Measurements from ENCODE around the gene LARP1. TPM values are rescaled to one million over a fixed set of nuclear protein-coding genes. Genes with fewer than 3 reads are reported as not detected.

Gene LARP1
- polyA plus RNA-seq, 1 donor (not counting 4 experiments of a cell fraction or from before 2014, with no cell fraction given), result 65.6 TPM

DNA sequence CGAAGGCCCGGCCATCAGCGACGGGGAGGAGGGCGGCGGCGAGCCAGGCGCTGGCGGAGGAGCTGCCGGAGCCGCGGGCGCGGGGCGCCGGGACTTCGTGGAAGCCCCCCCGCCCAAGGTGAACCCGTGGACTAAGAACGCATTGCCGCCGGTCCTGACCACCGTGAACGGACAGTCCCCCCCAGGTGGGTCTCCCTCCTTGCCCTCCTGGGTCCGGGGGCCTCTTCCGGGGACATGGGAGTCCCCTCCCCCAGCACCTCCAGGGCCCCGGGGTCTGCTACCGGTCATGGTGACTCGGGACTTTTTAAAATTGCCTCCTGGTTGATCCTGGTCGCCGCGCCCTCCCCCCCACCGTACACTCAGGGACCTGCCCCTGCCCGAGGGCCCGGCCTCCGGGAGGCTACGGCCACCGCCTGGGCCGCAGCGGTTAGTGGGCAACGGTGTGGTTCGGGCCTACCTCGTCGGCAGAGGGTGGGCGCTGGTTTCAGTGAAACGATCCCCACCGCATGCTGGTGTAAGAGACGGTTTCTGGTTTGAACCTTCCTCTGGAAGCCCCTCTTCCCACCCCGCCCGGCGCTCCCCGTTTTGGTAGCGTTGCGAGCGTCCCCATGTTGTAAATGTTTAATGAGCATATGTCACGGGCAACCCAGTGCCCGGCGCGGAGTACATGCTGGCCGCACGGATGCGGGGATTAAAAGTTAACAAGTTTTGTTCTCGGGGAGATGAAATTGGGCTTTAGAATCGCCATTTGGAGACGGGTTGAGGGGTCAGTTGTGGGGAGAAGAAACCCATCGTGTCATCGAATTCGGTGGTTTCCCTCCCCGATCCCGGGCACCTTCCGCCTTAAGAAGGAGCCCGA is 1.1 kb downstream of the LARP1 start:
- Histone ChIP-seq H3K9me3 (ENCODE audit: control insufficient read depth, low read depth, low read length) (no peaks in the 10 kb centered on the region), H3K36me3 (ENCODE audit: control insufficient read depth in 2 of 2, extremely low read depth in 1 of 2, insufficient read depth in 2 of 2, low read length in 2 of 2) (no peaks in the 10 kb centered on the region), H3K4me1 (ENCODE audit: control insufficient read depth, extremely low read depth, insufficient read depth, low read length) (peaks cover 39% of the 10 kb centered on the region), H3K4me2 (ENCODE audit: control insufficient read depth, extremely low read depth, insufficient read depth, low read depth, low read length) (peak overlapping the region; percentile 54), H4K20me1 (ENCODE audit: control insufficient read depth, extremely low read depth, insufficient read depth, low read length) (peaks cover 31% of the 10 kb centered on the region), H3K79me2 (ENCODE audit: control insufficient read depth, insufficient read depth, low read length) (peaks cover 59% of the 10 kb centered on the region), H3K9me1 (ENCODE audit: control insufficient read depth, extremely low read depth, insufficient read depth, low read length) (no peaks in the 10 kb centered on the region), H3K9ac (ENCODE audit: control insufficient read depth, extremely low read depth, insufficient read depth, low read length) (peak overlapping the region; percentile 86), H3K27me3 (ENCODE audit: control insufficient read depth, extremely low read depth, insufficient read depth, low read length) (no peaks in the 10 kb centered on the region), H2AFZ (ENCODE audit: control insufficient read depth, low read length) (no peak overlapping the region), H3K4me3 (ENCODE audit: control insufficient read depth in 2 of 3, extremely low read depth in 1 of 3, insufficient read depth in 2 of 3, low read depth in 1 of 3, low read length in 3 of 3) (peak overlapping the region; percentile 77 to 94 (median 83)), H3K27ac (ENCODE audit: control insufficient read depth, insufficient read depth, low read length) (peak overlapping the region; percentile 79)
- FAIRE-seq, result no peak
- TF ChIP-seq, protein P1, sequence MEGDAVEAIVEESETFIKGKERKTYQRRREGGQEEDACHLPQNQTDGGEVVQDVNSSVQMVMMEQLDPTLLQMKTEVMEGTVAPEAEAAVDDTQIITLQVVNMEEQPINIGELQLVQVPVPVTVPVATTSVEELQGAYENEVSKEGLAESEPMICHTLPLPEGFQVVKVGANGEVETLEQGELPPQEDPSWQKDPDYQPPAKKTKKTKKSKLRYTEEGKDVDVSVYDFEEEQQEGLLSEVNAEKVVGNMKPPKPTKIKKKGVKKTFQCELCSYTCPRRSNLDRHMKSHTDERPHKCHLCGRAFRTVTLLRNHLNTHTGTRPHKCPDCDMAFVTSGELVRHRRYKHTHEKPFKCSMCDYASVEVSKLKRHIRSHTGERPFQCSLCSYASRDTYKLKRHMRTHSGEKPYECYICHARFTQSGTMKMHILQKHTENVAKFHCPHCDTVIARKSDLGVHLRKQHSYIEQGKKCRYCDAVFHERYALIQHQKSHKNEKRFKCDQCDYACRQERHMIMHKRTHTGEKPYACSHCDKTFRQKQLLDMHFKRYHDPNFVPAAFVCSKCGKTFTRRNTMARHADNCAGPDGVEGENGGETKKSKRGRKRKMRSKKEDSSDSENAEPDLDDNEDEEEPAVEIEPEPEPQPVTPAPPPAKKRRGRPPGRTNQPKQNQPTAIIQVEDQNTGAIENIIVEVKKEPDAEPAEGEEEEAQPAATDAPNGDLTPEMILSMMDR (optimal IDR thresholded peaks at IDR 0.05 in 1 of 3, IDR thresholded peaks at IDR 0.05 in 1 of 3, conservative IDR thresholded peaks at IDR 0.05 in 1 of 3; ENCODE audit: extremely low read depth in 1 of 3, insufficient read depth in 2 of 3, low read length in 3 of 3), result no peak
- no peak for TF ChIP-seq EZH2 (IDR thresholded peaks at IDR 0.05; ENCODE audit: low read length)
- DNase-seq (ENCODE audit: low read depth, low spot score), result no peak
- dilution Hi-C loops (cut with MboI; ENCODE audit: extremely low pct_ligation_motif_present, low sequenced_read_pairs), result no loop called here

DNA sequence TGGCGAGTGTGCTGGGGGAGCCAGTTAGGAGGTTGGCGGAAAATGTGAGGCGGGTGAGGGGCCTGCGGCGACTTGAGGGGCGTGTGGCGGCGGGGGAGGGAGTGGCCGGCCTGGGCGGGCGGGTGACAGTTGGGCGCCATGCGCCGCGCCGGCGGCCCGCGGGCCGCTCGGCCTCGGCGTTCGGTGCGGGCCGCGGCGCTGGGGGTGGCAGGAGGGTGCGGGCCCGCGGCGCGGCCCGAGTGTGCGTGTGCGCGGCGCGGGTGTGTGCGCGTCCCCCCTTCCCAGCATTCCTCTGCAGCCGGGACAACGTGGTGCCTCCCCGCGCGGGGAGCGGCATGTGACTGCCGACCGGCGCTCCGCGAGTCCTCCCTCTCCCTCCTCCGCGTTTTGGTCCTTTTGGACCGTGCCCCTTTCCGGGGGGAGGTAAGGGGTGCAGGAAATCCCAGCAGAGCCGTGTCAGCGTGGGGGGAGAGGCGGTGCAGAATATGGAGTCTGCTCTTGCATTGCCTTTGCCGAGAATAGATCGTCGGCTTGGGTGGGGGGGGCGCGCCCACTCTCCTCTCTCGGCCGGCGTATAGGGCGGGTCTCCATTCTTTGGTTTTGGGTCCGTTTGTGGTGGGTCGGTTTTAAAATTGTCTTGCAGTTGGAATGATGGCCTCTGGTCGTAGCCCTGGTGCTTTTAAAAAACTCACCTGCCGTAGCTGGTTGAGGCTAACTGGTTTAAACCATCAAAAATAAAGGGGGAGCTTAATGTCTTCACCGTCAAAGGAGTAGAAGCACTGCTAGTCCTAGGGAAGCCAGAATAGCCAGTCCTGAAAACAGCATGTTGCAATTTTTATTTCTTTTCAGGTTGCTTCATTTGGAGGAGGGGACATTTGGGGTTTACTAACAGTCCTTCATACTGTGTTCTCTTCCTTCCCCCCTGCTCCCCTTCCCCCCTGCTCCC is 2.0 kb downstream of the LARP1 start:
- Histone ChIP-seq H2AFZ (ENCODE audit: control insufficient read depth, low read length) (no peak overlapping the region), H3K36me3 (ENCODE audit: control insufficient read depth in 2 of 2, extremely low read depth in 1 of 2, insufficient read depth in 2 of 2, low read length in 2 of 2) (no peaks in the 10 kb centered on the region), H3K9me3 (ENCODE audit: control insufficient read depth, low read depth, low read length) (no peaks in the 10 kb centered on the region), H3K79me2 (ENCODE audit: control insufficient read depth, insufficient read depth, low read length) (peaks cover 68% of the 10 kb centered on the region), H3K4me2 (ENCODE audit: control insufficient read depth, extremely low read depth, insufficient read depth, low read depth, low read length) (peak overlapping the region; percentile 70), H3K9ac (ENCODE audit: control insufficient read depth, extremely low read depth, insufficient read depth, low read length) (peak overlapping the region; percentile 86), H3K9me1 (ENCODE audit: control insufficient read depth, extremely low read depth, insufficient read depth, low read length) (no peaks in the 10 kb centered on the region), H4K20me1 (ENCODE audit: control insufficient read depth, extremely low read depth, insufficient read depth, low read length) (peaks cover 35% of the 10 kb centered on the region), H3K4me3 (ENCODE audit: control insufficient read depth in 2 of 3, extremely low read depth in 1 of 3, insufficient read depth in 2 of 3, low read depth in 1 of 3, low read length in 3 of 3) (peak overlapping the region; percentile 80 to 94 (median 83)), H3K27me3 (ENCODE audit: control insufficient read depth, extremely low read depth, insufficient read depth, low read length) (no peaks in the 10 kb centered on the region), H3K4me1 (ENCODE audit: control insufficient read depth, extremely low read depth, insufficient read depth, low read length) (peaks cover 40% of the 10 kb centered on the region), H3K27ac (ENCODE audit: control insufficient read depth, insufficient read depth, low read length) (peak overlapping the region; percentile 79)
- dilution Hi-C loops (cut with MboI; ENCODE audit: extremely low pct_ligation_motif_present, low sequenced_read_pairs), result no loop called here
- DNase-seq (ENCODE audit: low read depth, low spot score) (no peak), FAIRE-seq (no peak)
- TF ChIP-seq, protein P1 (optimal IDR thresholded peaks at IDR 0.05 in 1 of 3, IDR thresholded peaks at IDR 0.05 in 1 of 3, conservative IDR thresholded peaks at IDR 0.05 in 1 of 3; ENCODE audit: extremely low read depth in 1 of 3, insufficient read depth in 2 of 3, low read length in 3 of 3), result no peak
- no peak for TF ChIP-seq EZH2 (IDR thresholded peaks at IDR 0.05; ENCODE audit: low read length)
